OCI-LY1 (cell line): ENCODE measurements around the gene ANKRD16.

Source experiments
- EZH2 ChIP-seq: fragments of 200-600 bp; sonication (generic), shearing (Covaris generic); IDR thresholded peaks from 2 replicates; pipeline ENCODE4 v1.8.0; 2017; ENCODE audit warnings: borderline replicate concordance, mixed run types, mild to moderate bottlenecking, antibody characterized with exemption, low read length, moderate library complexity, mixed read lengths
- TF ChIP-seq, protein P1 (sequence below): fragments of 200-600 bp; sonication (generic), shearing (Covaris generic); IDR thresholded peaks from 2 replicates; pipeline ENCODE4 v1.5.1; 2017; ENCODE audit warnings: mild to moderate bottlenecking, antibody characterized with exemption, low read length, moderate library complexity, mixed read lengths

DNA sequence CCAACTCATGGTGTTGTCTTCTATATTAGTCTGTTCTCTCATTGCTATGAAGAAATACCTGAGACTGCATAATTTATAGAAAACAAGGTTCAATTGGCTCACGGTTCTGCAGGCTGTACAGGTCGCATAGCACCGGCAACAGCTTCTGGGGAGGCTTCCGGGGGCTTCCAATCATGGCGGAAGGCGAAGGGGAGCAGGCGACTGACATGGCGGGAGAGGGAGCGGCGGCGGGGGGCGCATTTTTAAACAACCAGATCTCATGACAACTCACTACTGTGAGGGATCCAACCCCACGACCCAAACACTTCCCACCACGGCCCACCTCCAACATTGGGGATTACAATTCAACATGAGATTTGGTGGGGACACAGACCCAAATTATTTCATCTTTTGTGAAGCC lies 47.7 kb downstream of the ANKRD16 start:
- TF ChIP-seq, protein P1, sequence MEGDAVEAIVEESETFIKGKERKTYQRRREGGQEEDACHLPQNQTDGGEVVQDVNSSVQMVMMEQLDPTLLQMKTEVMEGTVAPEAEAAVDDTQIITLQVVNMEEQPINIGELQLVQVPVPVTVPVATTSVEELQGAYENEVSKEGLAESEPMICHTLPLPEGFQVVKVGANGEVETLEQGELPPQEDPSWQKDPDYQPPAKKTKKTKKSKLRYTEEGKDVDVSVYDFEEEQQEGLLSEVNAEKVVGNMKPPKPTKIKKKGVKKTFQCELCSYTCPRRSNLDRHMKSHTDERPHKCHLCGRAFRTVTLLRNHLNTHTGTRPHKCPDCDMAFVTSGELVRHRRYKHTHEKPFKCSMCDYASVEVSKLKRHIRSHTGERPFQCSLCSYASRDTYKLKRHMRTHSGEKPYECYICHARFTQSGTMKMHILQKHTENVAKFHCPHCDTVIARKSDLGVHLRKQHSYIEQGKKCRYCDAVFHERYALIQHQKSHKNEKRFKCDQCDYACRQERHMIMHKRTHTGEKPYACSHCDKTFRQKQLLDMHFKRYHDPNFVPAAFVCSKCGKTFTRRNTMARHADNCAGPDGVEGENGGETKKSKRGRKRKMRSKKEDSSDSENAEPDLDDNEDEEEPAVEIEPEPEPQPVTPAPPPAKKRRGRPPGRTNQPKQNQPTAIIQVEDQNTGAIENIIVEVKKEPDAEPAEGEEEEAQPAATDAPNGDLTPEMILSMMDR: no peak
- no peak for TF ChIP-seq EZH2
